Lower leg skin (tissue), 4 donors: ENCODE measurements around the gene EGR1. TPM values are rescaled to one million over a fixed set of nuclear protein-coding genes. Genes with fewer than 3 reads are reported as not detected.

ENCODE experiments used
- DNase-seq, 2 donors: peaks; one replicate each; pipeline ENCODE4 v3.0.0-alpha.2; 2019; ENCODE audit warnings: low spot score in 2 of 2
- H3K4me3 ChIP-seq: fragments of 200-600 bp; sonication (generic); 2 replicates; pipeline ENCODE4 v1.5.1; 2017; ENCODE audit warnings: mild to moderate bottlenecking, low read depth; ENCODE audit not compliant: poor library complexity, severe bottlenecking
- POLR2A ChIP-seq, 2 donors: fragments of 450-650 bp; IDR thresholded peaks; one replicate each; pipeline ENCODE4 v1.6.1; 2016 to 2017; ENCODE audit warnings: antibody characterized with exemption in 2 of 2, mild to moderate bottlenecking in 1 of 2, moderate library complexity in 1 of 2
- whole genome bisulfite sequencing, 2 donors: methylation state at CpG; one replicate each; pipeline ENCODE4 v1.1.5; 2018; 5-methylcytosine and 5-hydroxymethylcytosine counted together
- intact Hi-C: fragments of 100-400 bp; cut with DNase I; formaldehyde crosslinking; loops from one replicate; pipeline ENCODE4 v1.15.0; 2023; ENCODE audit warnings: low total_unique reads
- total RNA-seq, 4 donors: library from RNA; depleted of rRNA; stranded (reverse); fragments of >200 nt; gene quantifications; one replicate each; pipeline ENCODE4 v1.1.0, GENCODE V29; 2016
- TF ChIP-seq, protein P1 (sequence below), 3 donors: fragments of 450-650 bp; IDR thresholded peaks; one replicate each; pipeline ENCODE4 v1.5.1; 2016; ENCODE audit warnings: antibody characterized with exemption in 3 of 3, mild to moderate bottlenecking in 3 of 3, moderate library complexity in 2 of 3

EGR1 gene
- total RNA-seq, 4 donors from 2014 or later: 37.5 to 110 (median 47.8) TPM

DNA sequence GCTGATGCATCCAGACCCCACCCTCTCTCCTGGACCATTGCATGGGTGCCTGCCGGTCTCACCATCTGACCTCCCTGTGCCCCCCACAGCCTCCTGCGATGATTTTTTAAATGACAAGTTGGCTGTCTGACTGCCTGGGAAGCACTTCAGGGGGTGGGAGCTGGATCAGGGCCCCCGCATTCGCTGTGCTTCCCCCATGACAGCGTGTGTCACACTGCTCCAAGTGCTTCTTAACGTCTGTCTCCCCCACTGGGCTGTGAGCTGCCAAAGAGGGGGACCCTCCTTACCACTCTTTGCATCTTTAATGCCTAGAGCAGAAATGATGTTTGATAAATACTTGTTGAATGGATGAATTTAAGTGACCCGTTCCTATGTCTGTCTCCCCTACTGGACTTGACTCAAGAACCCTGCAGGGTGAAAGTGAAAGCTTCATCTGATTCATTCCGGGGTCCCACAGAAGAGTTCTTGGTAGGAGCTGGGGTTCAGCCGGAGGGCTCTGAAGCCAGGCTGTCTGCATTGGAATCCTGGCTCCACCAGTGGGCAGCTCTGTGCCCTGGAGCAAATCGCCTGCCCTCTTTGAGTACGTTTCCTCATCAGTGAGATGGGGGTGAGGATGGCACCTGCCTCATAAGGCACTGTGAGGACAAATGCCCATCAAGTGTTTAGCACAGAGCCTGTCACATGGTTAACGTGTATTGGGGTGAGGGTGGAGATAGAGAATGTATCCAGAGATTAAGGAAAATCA lies 7.6 kb upstream of the EGR1 start:
- WGBS, 2 donors: 82 to 88% methylated on average over 12 of the region's 12 CpGs
- TF ChIP-seq, protein P1, sequence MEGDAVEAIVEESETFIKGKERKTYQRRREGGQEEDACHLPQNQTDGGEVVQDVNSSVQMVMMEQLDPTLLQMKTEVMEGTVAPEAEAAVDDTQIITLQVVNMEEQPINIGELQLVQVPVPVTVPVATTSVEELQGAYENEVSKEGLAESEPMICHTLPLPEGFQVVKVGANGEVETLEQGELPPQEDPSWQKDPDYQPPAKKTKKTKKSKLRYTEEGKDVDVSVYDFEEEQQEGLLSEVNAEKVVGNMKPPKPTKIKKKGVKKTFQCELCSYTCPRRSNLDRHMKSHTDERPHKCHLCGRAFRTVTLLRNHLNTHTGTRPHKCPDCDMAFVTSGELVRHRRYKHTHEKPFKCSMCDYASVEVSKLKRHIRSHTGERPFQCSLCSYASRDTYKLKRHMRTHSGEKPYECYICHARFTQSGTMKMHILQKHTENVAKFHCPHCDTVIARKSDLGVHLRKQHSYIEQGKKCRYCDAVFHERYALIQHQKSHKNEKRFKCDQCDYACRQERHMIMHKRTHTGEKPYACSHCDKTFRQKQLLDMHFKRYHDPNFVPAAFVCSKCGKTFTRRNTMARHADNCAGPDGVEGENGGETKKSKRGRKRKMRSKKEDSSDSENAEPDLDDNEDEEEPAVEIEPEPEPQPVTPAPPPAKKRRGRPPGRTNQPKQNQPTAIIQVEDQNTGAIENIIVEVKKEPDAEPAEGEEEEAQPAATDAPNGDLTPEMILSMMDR (IDR thresholded peaks at IDR 0.05): no peak
- TF ChIP-seq POLR2A (IDR thresholded peaks at IDR 0.05): no peak
- no peak overlapping the region for H3K4me3 ChIP-seq
- no peak for DNase-seq
- intact Hi-C loops: no loop called here

DNA sequence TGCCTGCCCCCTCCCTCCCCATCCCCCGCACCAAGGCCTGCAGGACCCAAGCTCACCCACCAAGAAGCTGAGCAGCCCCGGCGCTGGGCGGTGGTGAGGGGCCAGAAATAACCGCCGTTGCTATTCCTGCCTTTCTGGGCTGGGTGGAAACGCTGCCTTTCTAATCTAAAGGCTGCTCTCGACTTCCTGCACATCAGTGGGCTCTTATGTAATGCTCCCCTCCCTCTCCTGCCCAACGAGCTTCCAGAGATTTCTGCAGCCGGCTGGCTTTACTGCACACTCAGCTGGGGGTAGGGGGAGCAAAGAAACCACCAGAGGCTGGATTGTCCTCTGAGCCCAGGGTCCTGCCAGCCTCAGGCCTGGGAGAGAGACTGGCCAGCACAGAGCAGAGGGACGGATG lies 6.9 kb upstream of the EGR1 start:
- TF ChIP-seq, protein P1 (IDR thresholded peaks at IDR 0.05): no peak
- TF ChIP-seq POLR2A (IDR thresholded peaks at IDR 0.05): no peak
- 48 to 52% methylated on average over 10 to 11 of the region's 11 CpGs for WGBS, 2 donors
- H3K4me3 ChIP-seq: no peak overlapping the region
- intact Hi-C loops: no loop called here
- no peak for DNase-seq

DNA sequence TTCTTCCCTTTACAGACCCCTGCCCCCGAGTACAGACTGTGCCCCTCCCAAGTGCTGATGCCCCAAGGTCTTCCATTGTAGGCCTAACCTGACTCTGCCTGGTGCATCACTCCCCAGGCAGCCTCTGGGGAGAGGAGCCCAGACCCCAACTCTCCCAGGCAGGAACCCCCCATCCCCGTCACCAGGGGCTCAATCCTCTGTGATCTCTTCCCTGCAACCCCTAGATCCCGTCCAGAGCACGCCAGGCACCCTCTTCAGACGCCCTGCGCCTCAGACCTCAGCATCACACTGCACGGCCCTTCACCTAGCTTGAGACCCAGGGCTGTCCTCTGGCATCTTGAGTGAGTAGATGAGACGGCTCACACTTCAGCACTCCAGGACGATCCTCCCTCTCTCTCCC lies 6.4 kb upstream of the EGR1 start:
- 79 to 86% methylated on average over 9 of the region's 9 CpGs for WGBS, 2 donors
- no peak for DNase-seq
- intact Hi-C loops: no loop called here
- no peak for TF ChIP-seq POLR2A (IDR thresholded peaks at IDR 0.05)
- TF ChIP-seq, protein P1 (IDR thresholded peaks at IDR 0.05): no peak
- no peak overlapping the region for H3K4me3 ChIP-seq

DNA sequence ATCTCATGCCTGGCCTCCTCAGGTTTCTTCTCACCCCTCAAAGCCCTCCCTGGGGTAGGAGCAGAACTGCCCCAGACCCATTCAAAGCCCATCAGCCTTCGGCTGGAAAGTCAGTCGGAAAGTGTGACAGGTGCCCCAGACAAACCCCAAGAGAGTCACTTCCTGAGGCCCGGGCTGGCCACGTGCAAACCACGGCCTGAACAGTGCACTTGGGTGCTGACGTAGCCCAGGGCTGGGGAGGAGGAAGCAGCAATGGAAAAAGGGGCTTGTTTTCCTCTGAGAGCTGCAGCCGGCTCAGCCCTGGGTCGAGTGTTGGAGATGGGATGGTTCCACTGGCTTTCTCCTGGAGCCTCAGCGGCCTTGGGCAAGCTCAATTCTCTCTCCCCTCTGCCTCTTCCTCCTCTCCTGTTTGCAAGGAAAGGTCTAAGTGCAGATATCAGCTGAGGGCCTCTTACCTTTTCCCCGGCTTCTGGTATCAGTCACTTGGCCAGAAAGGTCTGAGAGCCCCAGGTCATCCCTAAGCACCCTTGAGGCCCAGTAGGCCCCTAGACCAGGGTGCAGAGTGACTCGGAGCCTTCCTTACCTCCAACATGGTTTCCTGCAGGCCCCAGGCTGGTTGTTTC lies 5.9 kb upstream of the EGR1 start:
- intact Hi-C loops: no loop called here
- WGBS, 2 donors: 81 to 82% methylated on average over 11 of the region's 11 CpGs
- TF ChIP-seq, protein P1 (IDR thresholded peaks at IDR 0.05): no peak
- TF ChIP-seq POLR2A (IDR thresholded peaks at IDR 0.05): no peak
- no peak for DNase-seq
- no peak overlapping the region for H3K4me3 ChIP-seq

DNA sequence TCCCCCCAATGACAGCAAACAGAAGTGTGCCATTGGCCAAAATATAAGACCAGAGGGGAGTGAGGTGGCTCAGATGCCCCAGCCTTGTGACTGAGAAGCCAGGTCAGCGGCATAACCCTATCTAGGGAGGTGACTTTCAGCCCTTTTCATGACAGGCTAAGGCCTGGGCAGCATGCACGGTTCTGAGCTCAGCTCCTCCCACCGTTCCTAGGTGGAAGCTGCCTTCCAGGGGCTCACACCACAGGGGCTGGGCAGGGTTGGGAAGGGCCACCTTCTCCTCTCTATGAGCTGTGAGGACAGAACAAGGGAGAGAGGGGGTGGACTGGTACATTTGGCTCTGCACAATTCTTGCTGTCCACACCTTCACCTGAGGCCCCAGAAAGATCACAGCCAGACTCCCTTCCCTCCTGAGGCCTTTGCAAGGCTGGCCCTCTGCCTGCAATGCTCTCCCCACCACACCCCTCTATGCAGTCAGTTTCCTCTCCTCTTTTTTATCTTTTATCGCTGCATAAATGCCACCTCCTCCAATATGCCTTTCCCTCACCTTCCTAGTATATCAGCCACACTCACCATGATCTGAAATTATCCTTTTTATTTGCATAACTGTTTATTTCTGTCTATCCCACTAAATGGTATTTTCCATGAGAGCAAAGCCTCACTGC lies 5.1 kb upstream of the EGR1 start:
- TF ChIP-seq, protein P1 (IDR thresholded peaks at IDR 0.05): no peak
- TF ChIP-seq POLR2A (IDR thresholded peaks at IDR 0.05): no peak
- no peak for DNase-seq
- WGBS, 2 donors: 40 to 47% methylated on average over 4 of the region's 4 CpGs
- intact Hi-C loops: loop anchor here (5.0 to 10.0 kb wide), 2 partner anchors 42 to 85 kb away; partner anchors contain the start of gene ETF1
- H3K4me3 ChIP-seq: no peak overlapping the region
